Natural killer cell (primary cell): ENCODE measurements around the gene TMEM132D. TPM values are rescaled to one million over a fixed set of nuclear protein-coding genes. Genes with fewer than 3 reads are reported as not detected.

Source experiments
- ATAC-seq, 3 donors: fragments of 150-1000 bp in 2 of 3; fragments of 200-7000 bp in 1 of 3; cut with Tn5 transposase; 1 replicate in 1 of 3; 2 replicates in 2 of 3; pipeline ENCODE4 v1.10.0; 2021; ENCODE audit warnings: mild to moderate bottlenecking in 2 of 3, moderate library complexity in 2 of 3
- DNase-seq, 2 donors: peaks; one replicate each; pipeline versions ENCODE4 v3.0.0 to v3.0.0-alpha.2; 2013 to 2021; ENCODE audit warnings: mixed read lengths in 1 of 2
- H3K27ac ChIP-seq: one replicate; pipeline ENCODE4 v1.5.1; 2013; ENCODE audit warnings: mild to moderate bottlenecking, low read length
- H3K27me3 ChIP-seq: one replicate; pipeline ENCODE4 v1.6.1; 2013; ENCODE audit warnings: low read length; ENCODE audit not compliant: control insufficient read depth, insufficient read depth
- H3K36me3 ChIP-seq: one replicate; pipeline ENCODE4 v1.6.1; 2013; ENCODE audit warnings: low read length; ENCODE audit not compliant: control insufficient read depth, insufficient read depth
- H3K4me1 ChIP-seq: one replicate; pipeline ENCODE4 v1.6.1; 2013; ENCODE audit warnings: low read length; ENCODE audit not compliant: control insufficient read depth, insufficient read depth
- H3K4me3 ChIP-seq: one replicate; pipeline ENCODE4 v1.5.1; 2013; ENCODE audit warnings: low read length
- H3K9me3 ChIP-seq: one replicate; pipeline ENCODE4 v1.6.1; 2013; ENCODE audit warnings: low read length; ENCODE audit not compliant: control insufficient read depth, insufficient read depth
- H3K27ac Mint-ChIP-seq, 2 donors: one replicate each; pipeline ENCODE4 v1.8.0; 2022; ENCODE audit warnings: mild to moderate bottlenecking in 2 of 2, mixed read lengths in 2 of 2, moderate library complexity in 1 of 2
- H3K27me3 Mint-ChIP-seq, 2 donors: one replicate each; pipeline ENCODE4 v1.8.0; 2022; ENCODE audit warnings: low read depth in 2 of 2, mixed read lengths in 2 of 2
- H3K36me3 Mint-ChIP-seq: one replicate; pipeline ENCODE4 v1.8.0; 2022; ENCODE audit warnings: mixed read lengths
- H3K4me1 Mint-ChIP-seq, 2 donors: one replicate each; pipeline ENCODE4 v1.8.0; 2022; ENCODE audit warnings: mixed read lengths in 2 of 2
- H3K4me3 Mint-ChIP-seq: one replicate; pipeline ENCODE4 v1.8.0; 2022; ENCODE audit warnings: mild to moderate bottlenecking, moderate library complexity, mixed read lengths
- H3K9me3 Mint-ChIP-seq, 2 donors: one replicate each; pipeline ENCODE4 v1.8.0; 2022; ENCODE audit warnings: mixed read lengths in 2 of 2
- CTCF ChIP-seq: fragments of 200-600 bp; IDR thresholded peaks from one replicate; pipeline ENCODE4 v1.8.0; 2022; ENCODE audit warnings: antibody characterized with exemption
- WGBS: methylation state at CpG from one replicate; pipeline ENCODE4 v1.1.7; 2013; ENCODE audit warnings: missing lambda C conversion rate; ENCODE audit not compliant: insufficient coverage; 5-methylcytosine and 5-hydroxymethylcytosine counted together
- intact Hi-C: fragments of 100-400 bp; cut with micrococcal nuclease; formaldehyde crosslinking; loops from one replicate; pipeline ENCODE4 v1.14.2; 2022
- total RNA-seq, 4 donors: library from RNA; stranded (reverse); fragments of 120-200 nt in 1 of 4; gene quantifications; one replicate each; pipeline versions ENCODE4 v1.2.3 to v1.2.4, GENCODE V29; 2013 to 2022

The TMEM132D gene
- total RNA-seq, 3 donors from 2014 or later (not counting 1 experiment from before 2014, with no cell fraction given): not detected

- ATAC-seq (no peak), DNase-seq (no peak)
- TF ChIP-seq CTCF: no peak
- Mint-ChIP-seq H3K4me1 (no peaks in the 10 kb centered on the region), H3K9me3 (peaks cover 0 to 2% of the 10 kb centered on the region in 2 donors), H3K27ac (no peak overlapping the region), H3K36me3 (no peaks in the 10 kb centered on the region), H3K27me3 (peaks cover 0 to 10% of the 10 kb centered on the region in 2 donors), H3K4me3 (no peak overlapping the region)
- H3K36me3 ChIP-seq: no peaks in the 10 kb centered on the region
- WGBS: 61% methylated on average over 3 of the region's 3 CpGs
- H3K4me3 ChIP-seq: no peak overlapping the region
- no peaks in the 10 kb centered on the region for H3K27me3 ChIP-seq
- no peak overlapping the region for H3K27ac ChIP-seq
- H3K9me3 ChIP-seq: no peaks in the 10 kb centered on the region
- intact Hi-C loops: no loop called here
- no peaks in the 10 kb centered on the region for H3K4me1 ChIP-seq
Measured at GRCh38 chr12:129257524-129257923, 646.3 kb downstream of the TMEM132D start.

GRCh38 chr12:129246630-129247029 lies 657.2 kb downstream of the TMEM132D start:
- Mint-ChIP-seq H3K27me3 (peaks cover 9 to 15% of the 10 kb centered on the region in 2 donors), H3K9me3 (no peaks in the 10 kb centered on the region), H3K36me3 (no peaks in the 10 kb centered on the region), H3K4me1 (no peaks in the 10 kb centered on the region), H3K4me3 (no peak overlapping the region), H3K27ac (no peak overlapping the region)
- no peak for TF ChIP-seq CTCF
- H3K27ac ChIP-seq: no peak overlapping the region
- H3K36me3 ChIP-seq: no peaks in the 10 kb centered on the region
- no peak for DNase-seq
- H3K9me3 ChIP-seq: no peaks in the 10 kb centered on the region
- intact Hi-C loops: no loop called here
- WGBS: 81% methylated on average over 2 of the region's 2 CpGs
- no peak for ATAC-seq
- H3K4me1 ChIP-seq: no peaks in the 10 kb centered on the region
- H3K27me3 ChIP-seq: no peaks in the 10 kb centered on the region
- H3K4me3 ChIP-seq: no peak overlapping the region

GRCh38 chr12:129245769-129246168 lies 658.1 kb downstream of the TMEM132D start:
- no peaks in the 10 kb centered on the region for H3K4me1 Mint-ChIP-seq
- Histone ChIP-seq H3K27ac (no peak overlapping the region), H3K9me3 (no peaks in the 10 kb centered on the region), H3K36me3 (no peaks in the 10 kb centered on the region), H3K4me3 (no peak overlapping the region), H3K27me3 (no peaks in the 10 kb centered on the region), H3K4me1 (no peaks in the 10 kb centered on the region)
- ATAC-seq (no peak), DNase-seq (no peak)
- no peak overlapping the region for H3K27ac Mint-ChIP-seq
- H3K27me3 Mint-ChIP-seq: peaks cover 12 to 15% of the 10 kb centered on the region in 2 donors
- H3K9me3 Mint-ChIP-seq: peaks cover 0 to 1% of the 10 kb centered on the region in 2 donors
- WGBS: 82% methylated on average over 9 of the region's 9 CpGs
- intact Hi-C loops: no loop called here
- TF ChIP-seq CTCF: no peak
- no peak overlapping the region for H3K4me3 Mint-ChIP-seq
- H3K36me3 Mint-ChIP-seq: no peaks in the 10 kb centered on the region

- ATAC-seq (no peak), DNase-seq (no peak)
- peaks cover 0 to 3% of the 10 kb centered on the region in 2 donors for H3K9me3 Mint-ChIP-seq
- no peak overlapping the region for H3K27ac ChIP-seq
- intact Hi-C loops: no loop called here
- H3K36me3 ChIP-seq: no peaks in the 10 kb centered on the region
- no peak overlapping the region for H3K4me3 ChIP-seq
- H3K4me1 ChIP-seq: no peaks in the 10 kb centered on the region
- no peaks in the 10 kb centered on the region for H3K9me3 ChIP-seq
- no peaks in the 10 kb centered on the region for H3K27me3 ChIP-seq
- no peaks in the 10 kb centered on the region for H3K4me1 Mint-ChIP-seq
- H3K36me3 Mint-ChIP-seq: no peaks in the 10 kb centered on the region
- no peak for TF ChIP-seq CTCF
- peaks cover 8 to 22% of the 10 kb centered on the region in 2 donors for H3K27me3 Mint-ChIP-seq
- no peak overlapping the region for H3K4me3 Mint-ChIP-seq
- 91% methylated on average over 1 of the region's 1 CpG for WGBS
- H3K27ac Mint-ChIP-seq: no peak overlapping the region
Measured at GRCh38 chr12:129241852-129242251, 662.0 kb downstream of the TMEM132D start.
